ENCODE results near the gene ITLN2. TPM values are rescaled to one million over a fixed set of nuclear protein-coding genes. Genes with fewer than 3 reads are reported as not detected.
"Not testable (repeated sequence)": the region's sequence is repeated elsewhere in the genome, so short reads cannot be mapped to it uniquely, and the experiment has no call there.

Gene ITLN2
- total RNA-seq, 1 experiment from 2014 or later: not detected

DNA sequence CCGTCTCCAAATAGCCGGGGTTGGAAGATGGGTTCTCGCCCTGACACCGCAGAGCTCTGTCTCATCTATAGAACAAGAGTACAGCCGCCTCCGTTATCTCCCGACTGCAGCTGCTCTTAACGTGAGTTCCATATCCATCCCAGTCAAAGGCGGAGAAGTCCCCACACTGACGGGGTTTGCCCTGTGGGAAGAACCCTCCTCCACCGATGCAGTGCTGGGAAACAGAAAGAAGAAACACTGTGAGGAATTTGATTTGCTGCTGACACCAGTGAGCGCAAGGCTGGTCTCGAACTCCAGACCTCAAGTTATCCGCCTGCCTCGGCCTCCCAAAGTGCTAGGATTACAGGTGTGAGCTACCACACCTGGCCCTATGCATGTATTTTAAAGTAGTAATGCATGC is 9.5 kb downstream of the ITLN2 start:
- H3K9me3 ChIP-seq (ENCODE audit: insufficient read depth, low read depth): no peaks in the 10 kb centered on the region
- no TSS peak for BruUV-seq (replicated peaks)
- DNase-seq: no peak
- no peaks in the 10 kb centered on the region for H3K36me3 ChIP-seq (ENCODE audit: low read depth)
- H3F3A ChIP-seq (ENCODE audit: insufficient read depth, low read depth): no peaks in the 10 kb centered on the region
- no peak overlapping the region for H3K27ac ChIP-seq
- H3K4me2 ChIP-seq: no peak overlapping the region
- peaks cover 24% of the 10 kb centered on the region for H3K27me3 ChIP-seq (ENCODE audit: insufficient read depth, low read depth)
- no peak overlapping the region for H2AFZ ChIP-seq
- H4K20me1 ChIP-seq (ENCODE audit: insufficient read depth): no peaks in the 10 kb centered on the region
- no peaks in the 10 kb centered on the region for H3K4me1 ChIP-seq (replicated peaks; ENCODE audit: insufficient read depth)
- intact Hi-C loops (cut with micrococcal nuclease; ENCODE audit: unreplicated experiment): no loop called here
- ChIA-PET POLR2A (ENCODE audit: unreplicated experiment) (no interaction called here), CTCF (no interaction called here)
- no peak overlapping the region for H3K4me3 ChIP-seq
- TF ChIP-seq EZH2 (IDR thresholded peaks at IDR 0.05; ENCODE audit: low read depth): no peak
- TF ChIP-seq, protein P1, sequence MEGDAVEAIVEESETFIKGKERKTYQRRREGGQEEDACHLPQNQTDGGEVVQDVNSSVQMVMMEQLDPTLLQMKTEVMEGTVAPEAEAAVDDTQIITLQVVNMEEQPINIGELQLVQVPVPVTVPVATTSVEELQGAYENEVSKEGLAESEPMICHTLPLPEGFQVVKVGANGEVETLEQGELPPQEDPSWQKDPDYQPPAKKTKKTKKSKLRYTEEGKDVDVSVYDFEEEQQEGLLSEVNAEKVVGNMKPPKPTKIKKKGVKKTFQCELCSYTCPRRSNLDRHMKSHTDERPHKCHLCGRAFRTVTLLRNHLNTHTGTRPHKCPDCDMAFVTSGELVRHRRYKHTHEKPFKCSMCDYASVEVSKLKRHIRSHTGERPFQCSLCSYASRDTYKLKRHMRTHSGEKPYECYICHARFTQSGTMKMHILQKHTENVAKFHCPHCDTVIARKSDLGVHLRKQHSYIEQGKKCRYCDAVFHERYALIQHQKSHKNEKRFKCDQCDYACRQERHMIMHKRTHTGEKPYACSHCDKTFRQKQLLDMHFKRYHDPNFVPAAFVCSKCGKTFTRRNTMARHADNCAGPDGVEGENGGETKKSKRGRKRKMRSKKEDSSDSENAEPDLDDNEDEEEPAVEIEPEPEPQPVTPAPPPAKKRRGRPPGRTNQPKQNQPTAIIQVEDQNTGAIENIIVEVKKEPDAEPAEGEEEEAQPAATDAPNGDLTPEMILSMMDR (conservative IDR thresholded peaks at IDR 0.05): no peak
- H3K9me2 ChIP-seq (ENCODE audit: insufficient read depth): no peaks in the 10 kb centered on the region
- no peaks in the 10 kb centered on the region for H3K79me2 ChIP-seq (ENCODE audit: low read depth)

DNA sequence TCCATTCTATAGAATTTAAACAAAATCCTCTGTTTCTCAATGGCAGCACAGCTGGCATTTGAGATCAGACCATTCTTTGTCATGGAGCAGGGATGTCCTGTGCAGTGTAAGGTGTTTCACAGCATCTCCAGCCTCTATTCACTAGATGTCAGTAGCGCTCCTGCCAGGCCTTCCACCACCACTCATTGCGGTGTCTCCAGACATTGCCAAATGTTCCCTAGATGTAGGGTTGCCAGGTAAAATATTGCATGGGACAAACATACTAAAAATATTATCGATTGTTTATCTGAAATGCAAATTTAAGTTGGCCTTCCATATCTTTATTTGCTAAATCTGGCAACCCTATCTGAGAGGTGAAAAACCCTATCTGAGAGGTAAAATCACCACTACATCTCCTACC is 11.7 kb downstream of the ITLN2 start:
- H3K36me3 ChIP-seq (ENCODE audit: low read depth): no peaks in the 10 kb centered on the region
- H3K27me3 ChIP-seq (ENCODE audit: insufficient read depth, low read depth): peaks cover 34% of the 10 kb centered on the region
- H3F3A ChIP-seq (ENCODE audit: insufficient read depth, low read depth): no peaks in the 10 kb centered on the region
- H3K9me3 ChIP-seq (ENCODE audit: insufficient read depth, low read depth): no peaks in the 10 kb centered on the region
- no peak overlapping the region for H3K27ac ChIP-seq
- DNase-seq: no peak
- intact Hi-C loops (cut with micrococcal nuclease; ENCODE audit: unreplicated experiment): no loop called here
- H2AFZ ChIP-seq: no peak overlapping the region
- H4K20me1 ChIP-seq (ENCODE audit: insufficient read depth): no peaks in the 10 kb centered on the region
- H3K4me1 ChIP-seq (replicated peaks; ENCODE audit: insufficient read depth): no peaks in the 10 kb centered on the region
- H3K4me3 ChIP-seq: no peak overlapping the region
- no TSS peak for BruUV-seq (replicated peaks)
- CTCF ChIA-PET: no interaction called here
- H3K9me2 ChIP-seq (ENCODE audit: insufficient read depth): no peaks in the 10 kb centered on the region
- H3K79me2 ChIP-seq (ENCODE audit: low read depth): no peaks in the 10 kb centered on the region
- POLR2A ChIA-PET (ENCODE audit: unreplicated experiment): no interaction called here
- no peak overlapping the region for H3K4me2 ChIP-seq
- TF ChIP-seq, protein P1 (conservative IDR thresholded peaks at IDR 0.05): no peak
- TF ChIP-seq EZH2 (IDR thresholded peaks at IDR 0.05; ENCODE audit: low read depth): no peak

DNA sequence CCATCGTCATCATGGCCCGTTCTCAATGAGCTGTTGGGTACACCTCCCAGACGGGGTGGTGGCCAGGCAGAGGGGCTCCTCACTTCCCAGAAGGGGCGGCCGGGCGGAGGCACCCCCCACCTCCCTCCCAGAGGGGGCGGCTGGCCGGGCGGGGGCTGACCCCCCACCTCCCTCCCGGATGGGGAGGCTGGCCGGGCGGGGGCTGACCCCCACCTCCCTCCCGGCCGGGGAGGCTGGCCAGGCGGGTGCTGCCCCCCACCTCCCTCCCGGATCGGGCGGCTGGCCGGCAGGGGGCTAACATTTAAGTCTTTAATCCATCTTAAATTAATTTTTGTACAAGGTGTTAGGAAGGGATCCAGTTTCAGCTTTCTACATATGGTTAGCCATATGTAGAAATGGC is 17.9 kb downstream of the ITLN2 start:
- peaks cover 52% of the 10 kb centered on the region for H3K27me3 ChIP-seq (ENCODE audit: insufficient read depth, low read depth)
- H3K9me2 ChIP-seq (ENCODE audit: insufficient read depth); CTCF ChIA-PET; H3K4me3 ChIP-seq; H3K79me2 ChIP-seq (ENCODE audit: low read depth); H3K4me2 ChIP-seq; H3K4me1 ChIP-seq (replicated peaks; ENCODE audit: insufficient read depth); intact Hi-C loops (cut with micrococcal nuclease; ENCODE audit: unreplicated experiment); H2AFZ ChIP-seq; H3K27ac ChIP-seq; BruUV-seq (replicated peaks); H4K20me1 ChIP-seq (ENCODE audit: insufficient read depth); POLR2A ChIA-PET (ENCODE audit: unreplicated experiment); H3F3A ChIP-seq (ENCODE audit: insufficient read depth, low read depth); H3K9me3 ChIP-seq (ENCODE audit: insufficient read depth, low read depth); H3K36me3 ChIP-seq (ENCODE audit: low read depth); DNase-seq: not testable (repeated sequence)

DNA sequence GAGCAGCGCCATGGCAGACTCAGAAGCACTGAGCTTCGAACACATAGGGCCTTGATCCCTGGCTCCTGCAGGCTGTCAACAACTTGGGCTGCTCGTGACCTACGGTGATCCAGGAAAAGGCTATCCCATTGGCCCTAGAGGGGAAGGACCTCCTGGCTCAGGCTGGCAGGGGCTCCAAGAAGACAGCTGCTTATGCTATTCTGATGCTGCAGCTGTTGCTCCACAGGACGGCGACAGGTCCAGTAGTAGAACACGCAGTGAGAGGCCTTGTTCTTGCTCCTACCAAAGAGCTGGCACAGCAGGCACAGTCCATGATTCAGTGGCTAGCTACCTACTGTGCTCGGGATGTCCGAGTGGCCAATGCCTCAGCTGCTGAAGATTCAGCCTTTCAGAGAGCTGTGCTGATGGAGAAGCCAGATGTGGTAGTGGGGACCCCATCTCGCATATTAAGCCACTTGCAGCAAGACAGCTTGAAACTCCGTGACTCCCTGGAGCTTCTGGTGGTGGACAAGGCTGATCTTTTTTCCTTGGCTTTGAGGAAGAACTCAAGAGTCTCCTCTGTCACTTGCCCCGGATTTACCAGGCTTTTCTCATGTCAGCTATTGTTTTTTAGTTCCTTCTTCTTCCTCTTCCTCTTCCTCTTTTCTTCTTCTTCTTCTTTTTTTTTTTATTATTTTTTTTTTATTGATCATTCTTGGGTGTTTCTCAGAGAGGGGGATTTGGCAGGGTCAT is 18.9 kb downstream of the ITLN2 start:
- no peaks in the 10 kb centered on the region for H3K79me2 ChIP-seq (ENCODE audit: low read depth)
- no peaks in the 10 kb centered on the region for H3K9me3 ChIP-seq (ENCODE audit: insufficient read depth, low read depth)
- CTCF ChIA-PET: no interaction called here
- TF ChIP-seq, protein P1 (conservative IDR thresholded peaks at IDR 0.05): no peak
- no peak for TF ChIP-seq EZH2 (IDR thresholded peaks at IDR 0.05; ENCODE audit: low read depth)
- no peak overlapping the region for H3K4me3 ChIP-seq
- H3K36me3 ChIP-seq (ENCODE audit: low read depth): no peaks in the 10 kb centered on the region
- no peak for DNase-seq
- no peaks in the 10 kb centered on the region for H3F3A ChIP-seq (ENCODE audit: insufficient read depth, low read depth)
- peaks cover 51% of the 10 kb centered on the region for H3K27me3 ChIP-seq (ENCODE audit: insufficient read depth, low read depth)
- POLR2A ChIA-PET (ENCODE audit: unreplicated experiment): no interaction called here
- H3K4me1 ChIP-seq (replicated peaks; ENCODE audit: insufficient read depth): no peaks in the 10 kb centered on the region
- H3K9me2 ChIP-seq (ENCODE audit: insufficient read depth): no peaks in the 10 kb centered on the region
- no TSS peak for BruUV-seq (replicated peaks)
- no peaks in the 10 kb centered on the region for H4K20me1 ChIP-seq (ENCODE audit: insufficient read depth)
- H2AFZ ChIP-seq: no peak overlapping the region
- no peak overlapping the region for H3K27ac ChIP-seq
- intact Hi-C loops (cut with micrococcal nuclease; ENCODE audit: unreplicated experiment): no loop called here
- no peak overlapping the region for H3K4me2 ChIP-seq

DNA sequence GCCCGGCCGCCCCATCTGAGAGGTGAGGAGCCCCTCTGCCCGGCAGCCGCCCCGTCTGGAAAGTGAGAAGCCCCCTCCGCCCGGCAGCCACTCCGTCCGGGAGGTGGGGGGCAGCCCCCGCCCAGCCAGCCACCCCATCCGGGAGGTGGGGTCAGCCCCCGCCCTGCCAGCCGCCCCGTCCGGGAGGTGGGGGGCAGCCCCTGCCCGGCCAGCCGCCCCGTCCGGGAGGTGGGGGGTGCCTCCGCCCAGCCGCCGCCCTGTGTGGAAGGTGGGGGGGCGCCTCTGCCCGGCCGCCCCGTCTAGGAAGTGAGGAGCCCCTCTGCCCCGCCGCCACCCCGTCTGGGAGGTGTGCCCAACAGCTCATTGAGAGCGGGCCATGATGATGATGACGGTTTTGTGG is 21.3 kb downstream of the ITLN2 start:
- H3K9me3 ChIP-seq (ENCODE audit: insufficient read depth, low read depth); H4K20me1 ChIP-seq (ENCODE audit: insufficient read depth); H3K4me3 ChIP-seq; H3K27ac ChIP-seq; H3F3A ChIP-seq (ENCODE audit: insufficient read depth, low read depth); BruUV-seq (replicated peaks); intact Hi-C loops (cut with micrococcal nuclease; ENCODE audit: unreplicated experiment); H3K9me2 ChIP-seq (ENCODE audit: insufficient read depth); H2AFZ ChIP-seq; CTCF ChIA-PET; H3K4me1 ChIP-seq (replicated peaks; ENCODE audit: insufficient read depth); H3K36me3 ChIP-seq (ENCODE audit: low read depth); H3K79me2 ChIP-seq (ENCODE audit: low read depth); POLR2A ChIA-PET (ENCODE audit: unreplicated experiment); DNase-seq; H3K4me2 ChIP-seq: not testable (repeated sequence)
- peaks cover 41% of the 10 kb centered on the region for H3K27me3 ChIP-seq (ENCODE audit: insufficient read depth, low read depth)

Data from PC-9 (cell line).